Measurements from ENCODE around the gene ATIC.

Gene ATIC

DNA sequence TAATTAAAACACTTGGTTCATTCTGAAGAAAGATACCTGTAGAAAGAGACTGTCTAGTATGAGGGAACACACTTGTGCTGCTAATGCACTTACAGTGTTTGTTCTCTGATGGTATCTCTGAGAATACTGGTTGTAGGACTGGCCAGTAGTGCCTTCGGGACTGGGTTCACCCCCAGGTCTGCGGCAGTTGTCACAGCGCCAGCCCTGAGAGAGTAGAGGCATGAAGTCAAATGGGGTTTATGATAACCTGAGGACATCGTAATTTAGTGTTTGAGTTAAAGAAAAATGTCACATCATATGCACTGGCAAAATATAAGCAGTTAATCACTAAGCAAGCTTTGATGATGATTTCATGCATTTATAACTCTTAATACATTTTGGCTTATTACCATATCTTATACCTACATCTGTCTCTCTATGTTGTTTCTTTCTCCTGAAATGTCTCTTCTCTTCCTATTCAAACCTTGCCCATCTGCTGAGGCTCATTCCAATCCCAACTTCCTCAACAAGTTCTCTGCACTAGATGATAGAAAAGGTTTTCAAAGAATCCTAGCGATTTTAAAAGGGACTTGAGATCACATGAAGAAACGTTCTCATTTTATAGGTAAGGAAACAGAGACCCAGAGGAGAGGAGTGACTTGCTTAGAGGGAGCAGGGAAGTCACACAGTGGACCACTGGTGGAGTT is 50.2 kb downstream of the ATIC start:
- no peak for DNase-seq

DNA sequence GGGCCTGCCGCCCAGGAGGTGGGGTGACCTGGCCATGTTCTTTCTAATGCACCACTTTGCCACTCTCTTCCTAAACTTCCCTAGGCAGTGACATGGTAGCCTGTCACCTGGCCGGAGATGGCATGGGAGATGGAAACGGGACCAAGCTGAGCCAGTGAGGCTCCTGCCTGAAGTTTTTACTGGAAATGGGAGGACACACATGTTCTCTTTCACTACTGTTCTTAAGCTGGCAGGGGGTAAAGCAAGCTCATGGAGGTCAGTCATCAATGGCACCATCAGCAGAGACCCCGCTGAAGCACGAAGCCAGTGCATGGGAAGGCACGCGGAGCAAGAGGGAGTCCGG is 50.7 kb downstream of the ATIC start:
- DNase-seq, result no peak

DNA sequence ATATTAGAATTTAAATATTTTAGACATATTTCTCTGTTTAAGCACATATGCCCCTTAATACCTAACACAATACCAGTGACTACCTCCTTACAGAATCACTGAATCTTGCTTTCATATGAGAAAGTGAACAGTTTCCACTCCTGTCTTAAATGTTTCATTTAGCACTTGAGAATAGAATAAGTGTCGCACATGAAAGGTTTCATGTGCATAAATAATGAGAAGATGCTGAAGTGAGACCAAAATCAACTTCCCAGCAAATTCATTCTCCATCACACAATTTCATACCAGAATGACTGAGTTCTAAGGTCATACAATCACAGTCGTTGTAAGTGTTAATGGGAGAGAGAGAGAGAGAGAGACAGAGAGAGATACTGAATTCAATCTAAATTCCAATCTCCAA is 51.2 kb downstream of the ATIC start:
- no peak for DNase-seq

DNA sequence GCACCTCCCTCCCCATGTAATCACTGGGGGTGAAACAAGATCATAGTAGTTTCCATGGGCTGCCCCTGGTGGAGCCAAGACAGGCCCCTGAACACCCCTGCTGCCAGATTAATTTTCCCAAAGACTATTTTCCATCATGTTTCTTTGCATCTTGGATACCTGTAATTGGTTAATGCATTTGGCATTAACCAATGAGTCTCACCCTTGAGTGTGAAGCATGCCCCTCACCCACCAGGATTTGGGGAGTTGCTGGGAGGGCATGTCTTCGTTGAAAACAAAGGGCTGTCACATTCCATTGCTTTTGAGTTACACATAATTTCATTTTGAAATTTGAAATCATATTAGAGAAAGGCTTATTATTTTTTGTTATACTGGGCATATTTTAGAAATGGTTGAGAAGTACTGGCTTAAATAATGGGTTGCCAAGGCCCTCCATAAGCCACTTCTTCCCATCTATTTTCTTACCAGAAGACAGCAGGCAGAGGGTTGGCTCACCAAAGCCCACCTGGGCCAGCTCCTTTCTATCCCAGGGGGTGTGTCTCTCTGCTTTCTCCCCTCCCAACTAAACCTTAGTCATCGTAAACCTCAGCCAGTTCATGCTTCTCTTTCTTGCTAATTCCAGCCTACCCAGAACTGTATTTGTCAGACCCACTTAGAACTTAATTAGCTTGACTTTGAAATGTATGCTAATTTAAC is 51.8 kb downstream of the ATIC start:
- no peak for DNase-seq

DNA sequence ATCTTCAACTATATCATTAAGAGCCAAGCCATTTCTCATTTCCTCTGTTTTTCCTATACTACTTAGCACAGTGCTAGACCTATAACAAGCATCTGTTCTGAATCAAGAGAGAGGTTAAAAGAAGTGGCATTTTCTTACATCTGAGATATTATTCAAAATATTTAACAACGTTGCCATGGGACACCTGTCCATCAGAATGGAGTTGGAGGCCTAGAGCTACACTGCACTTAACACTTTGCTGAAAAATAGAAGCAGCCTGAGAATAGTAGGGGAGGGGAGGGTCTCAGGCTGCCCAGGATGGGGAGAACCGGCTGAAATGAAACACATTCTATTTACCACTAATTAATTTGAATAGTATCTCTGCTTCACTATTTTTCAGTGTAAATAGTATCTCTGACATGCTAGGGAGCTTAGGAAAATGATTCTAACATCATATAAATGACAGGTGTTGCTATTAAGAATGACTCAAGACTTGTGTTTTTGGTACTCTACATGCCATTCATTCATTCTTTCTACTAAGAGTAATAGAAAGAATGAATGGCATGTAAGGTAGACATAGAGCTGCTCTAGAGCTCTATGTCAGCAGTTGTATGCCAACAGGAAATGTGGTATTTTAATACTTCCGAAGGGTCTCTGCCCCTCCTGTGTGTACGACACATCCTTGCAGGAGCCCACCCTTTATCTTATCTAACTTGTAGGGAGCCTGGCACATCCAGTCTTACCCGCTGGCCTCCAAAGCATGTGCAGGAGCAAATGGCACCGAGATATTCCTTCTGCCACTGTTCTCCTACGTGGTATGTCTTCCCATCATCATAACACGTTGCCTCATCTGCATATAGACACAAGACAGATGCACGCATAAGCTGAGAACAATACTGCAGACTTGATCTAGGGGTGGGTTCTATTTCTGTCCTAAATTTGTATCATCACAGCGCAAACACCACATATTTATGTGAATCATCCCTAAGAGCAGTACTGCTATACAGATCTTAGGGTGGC is 52.6 kb downstream of the ATIC start:
- no peak for DNase-seq

DNA sequence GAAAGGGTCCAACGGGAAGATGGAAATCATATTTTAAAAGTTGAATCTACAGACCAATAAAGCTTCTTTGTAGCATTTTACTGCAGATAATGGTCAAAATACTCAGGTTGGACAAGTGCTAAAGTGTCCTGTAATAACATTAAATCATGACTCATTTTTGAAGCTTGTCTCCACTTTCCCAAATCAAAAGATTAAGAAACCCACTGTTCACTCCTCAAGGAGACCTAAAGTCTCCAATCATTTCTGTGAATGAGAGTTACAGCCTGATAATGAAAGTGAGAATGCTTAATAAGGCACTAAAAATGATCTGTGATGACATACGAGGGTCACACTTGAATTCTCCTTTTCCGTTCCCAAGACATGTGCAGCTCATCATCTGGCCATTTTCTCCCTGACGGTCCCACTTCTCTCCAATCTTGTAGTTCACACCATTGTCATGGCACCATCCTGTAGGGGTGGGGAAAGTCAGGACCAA is 53.4 kb downstream of the ATIC start:
- no peak for DNase-seq

DNA sequence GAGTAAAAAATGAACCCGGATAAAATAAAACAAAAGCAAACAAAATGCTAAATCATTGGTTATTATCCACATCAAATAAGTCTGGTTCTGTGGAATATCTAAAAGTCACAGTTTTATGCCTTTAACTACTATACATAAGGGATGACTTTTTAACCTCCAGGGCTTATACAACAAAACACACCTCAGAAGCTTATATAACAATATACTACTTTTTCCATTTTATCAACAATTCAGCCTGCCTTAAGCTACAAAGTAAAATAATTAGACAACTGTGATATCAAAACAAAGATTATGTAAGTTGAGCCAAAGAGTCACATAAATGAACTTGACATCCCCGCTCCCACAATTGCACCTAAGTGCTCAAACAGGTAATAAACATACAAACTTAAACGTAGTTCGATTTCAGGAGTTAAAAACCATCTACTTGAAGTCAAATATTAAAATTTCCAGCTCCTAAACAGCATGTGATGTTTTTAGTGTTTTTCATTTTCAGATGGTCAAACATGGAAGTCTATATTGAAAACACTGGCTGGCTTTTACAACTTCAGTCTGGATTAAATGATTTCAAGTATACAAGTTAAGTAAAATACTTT is 54.7 kb downstream of the ATIC start:
- DNase-seq, result no peak

DNA sequence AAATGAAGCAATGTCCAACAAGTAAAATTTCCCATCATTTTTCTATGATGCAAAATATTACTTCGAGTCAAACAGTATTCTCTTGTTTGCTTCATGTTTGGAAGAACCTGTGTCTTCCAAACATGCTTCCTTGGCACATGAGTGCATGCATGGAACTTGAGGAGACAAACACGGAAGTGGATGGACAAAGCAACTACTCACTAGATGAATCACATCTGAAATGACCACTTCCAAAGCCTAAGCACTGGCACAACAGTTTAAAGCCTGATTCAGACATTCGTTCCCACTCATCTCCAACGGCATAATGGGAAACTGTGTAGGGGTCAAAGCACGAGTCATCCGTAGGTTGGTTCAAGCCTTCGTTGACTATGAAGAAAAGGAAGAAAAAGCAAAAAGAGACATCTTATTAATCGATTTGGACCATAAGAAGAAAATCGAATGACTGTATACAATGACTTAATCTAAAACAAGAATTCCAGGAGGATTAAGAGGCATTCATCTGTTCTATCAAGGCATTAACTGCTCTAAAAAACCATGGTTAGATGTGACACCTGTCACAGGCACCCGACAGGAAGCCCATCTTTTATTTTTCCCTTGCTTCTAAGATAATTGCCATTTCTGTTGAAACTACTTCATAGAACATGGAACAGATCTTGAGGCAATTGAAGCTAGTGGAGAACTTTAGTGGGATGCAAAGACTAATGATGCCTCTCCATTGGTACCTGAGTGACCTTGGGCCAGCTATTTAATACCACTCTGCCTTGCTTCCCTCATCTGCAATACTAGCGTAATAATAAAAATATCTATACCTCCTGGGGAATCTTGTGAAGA is 56.0 kb downstream of the ATIC start:
- no peak for DNase-seq

DNA sequence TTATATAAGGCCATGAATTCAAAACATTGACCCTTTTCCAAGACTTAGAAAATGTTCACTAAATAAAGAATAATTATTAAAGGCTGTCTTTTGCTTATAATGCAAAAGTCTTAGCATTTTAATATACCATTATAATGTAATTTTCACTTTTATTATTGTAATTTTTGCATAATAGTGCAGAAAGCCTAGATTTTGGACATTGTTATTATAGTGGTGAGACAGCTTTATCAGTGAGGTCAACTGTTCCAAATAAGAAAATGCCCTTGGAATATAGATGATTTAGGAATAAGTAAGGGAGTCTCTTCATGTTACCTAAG is 56.6 kb downstream of the ATIC start:
- DNase-seq, result no peak

DNA sequence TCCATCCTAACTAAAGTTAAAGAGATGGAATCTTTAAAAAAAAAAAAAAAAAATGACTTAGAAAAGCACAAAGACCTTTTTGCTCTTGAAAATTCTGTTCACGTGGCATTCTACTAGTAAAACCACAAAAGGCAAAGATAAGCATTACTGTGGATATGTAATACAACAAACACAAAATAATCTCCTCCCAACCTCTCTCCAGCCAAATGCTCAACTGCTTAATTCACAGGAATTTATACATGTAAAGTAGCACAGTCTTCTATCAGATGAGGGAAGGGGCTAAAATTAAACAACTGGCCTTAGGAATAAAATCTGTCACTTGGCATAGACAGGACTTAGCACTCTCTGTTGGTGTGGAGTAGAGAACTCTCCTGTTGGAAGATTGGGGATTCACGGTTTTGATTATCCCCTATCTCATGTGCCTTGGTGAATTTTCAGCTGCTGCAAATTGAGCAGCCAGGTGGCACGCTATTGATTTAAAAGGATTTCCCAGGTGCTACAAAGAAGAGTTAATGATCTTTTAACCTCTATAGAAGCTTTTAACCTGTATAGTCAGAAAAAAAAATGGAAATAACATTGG is 57.4 kb downstream of the ATIC start:
- no peak for DNase-seq

DNA sequence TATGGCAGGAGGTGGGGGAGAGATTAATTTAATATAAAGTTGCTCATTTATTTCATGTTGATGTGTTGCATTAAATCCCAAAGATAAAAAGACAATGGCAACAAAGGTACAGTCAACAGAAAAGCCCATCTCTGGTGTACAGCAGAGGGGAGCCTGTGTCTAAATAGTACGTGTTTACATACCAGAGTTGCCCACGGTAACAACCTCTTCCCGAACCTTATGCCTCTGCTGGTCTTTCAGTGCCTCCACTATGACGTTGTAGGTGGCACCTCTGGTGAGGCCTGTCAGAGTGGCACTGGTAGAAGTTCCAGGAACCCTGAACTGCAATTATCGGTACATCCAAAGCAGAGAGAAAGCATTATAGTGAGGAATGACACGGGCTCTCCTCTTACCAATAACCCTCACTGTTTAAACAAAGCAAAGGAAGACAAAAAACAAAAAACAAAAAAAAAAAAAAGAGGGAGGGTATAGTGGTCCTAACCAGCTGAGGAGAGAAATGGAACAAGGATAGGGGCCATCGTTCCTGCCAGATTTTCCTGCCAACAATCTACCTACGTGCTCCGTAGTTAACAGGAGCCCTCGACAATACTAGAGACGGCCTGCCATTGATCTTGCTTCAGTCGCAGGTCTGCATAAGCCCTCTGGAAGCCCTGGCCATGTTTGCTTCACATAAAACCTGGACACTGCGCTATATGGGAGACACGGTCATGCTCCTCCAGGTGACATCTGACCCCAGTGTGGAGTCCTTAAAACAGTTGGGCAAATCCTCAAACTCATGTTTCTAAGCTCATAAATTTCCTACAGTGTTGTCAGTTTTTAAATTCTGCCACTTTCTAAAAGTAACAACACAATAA is 58.5 kb downstream of the ATIC start:
- DNase-seq, result no peak

DNA sequence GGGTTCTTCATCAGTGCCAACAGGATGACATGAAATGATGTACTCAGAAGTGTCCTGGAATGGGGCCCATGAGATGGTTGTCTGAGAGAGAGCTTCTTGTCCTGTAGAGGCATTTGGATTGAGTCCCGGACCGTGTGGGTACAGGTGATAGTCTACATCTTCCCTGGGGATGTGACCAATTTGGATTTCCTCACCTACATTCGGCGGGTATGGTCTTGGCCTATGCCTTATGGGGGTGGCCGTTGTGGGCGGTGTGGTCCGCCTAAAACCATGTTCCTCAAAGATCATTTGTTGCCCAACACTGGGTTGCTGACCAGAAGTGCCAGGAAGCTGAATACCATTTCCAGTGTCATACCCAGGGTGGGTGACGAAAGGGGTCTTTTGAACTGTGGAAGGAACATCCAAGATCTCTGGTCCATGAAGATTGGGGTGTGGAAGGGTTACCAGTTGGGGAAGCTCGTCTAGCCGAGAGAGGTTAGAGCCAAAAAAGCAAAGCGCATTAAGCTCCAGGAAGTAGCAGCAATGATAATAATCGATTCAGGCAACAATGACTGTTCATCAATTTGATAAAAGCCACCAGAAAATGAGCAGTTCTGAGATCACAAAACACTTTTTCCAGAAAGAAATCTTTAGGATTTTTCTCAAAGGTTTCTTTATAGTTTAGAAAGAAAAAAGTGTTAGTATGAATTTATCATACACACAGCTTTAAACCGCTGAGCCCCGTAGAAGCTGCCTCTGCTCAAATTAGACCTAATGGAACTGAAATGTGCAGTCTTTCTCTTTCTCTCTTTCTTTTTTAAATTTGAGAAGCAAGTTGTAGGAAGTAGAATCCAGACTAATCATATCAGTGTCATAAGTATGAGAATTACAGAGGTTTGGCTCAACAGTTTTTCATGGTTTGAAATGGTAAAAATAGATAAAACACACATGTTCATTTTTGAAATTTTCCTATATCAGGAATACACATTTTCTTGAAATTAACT is 60.3 kb downstream of the ATIC start:
- DNase-seq, result no peak

DNA sequence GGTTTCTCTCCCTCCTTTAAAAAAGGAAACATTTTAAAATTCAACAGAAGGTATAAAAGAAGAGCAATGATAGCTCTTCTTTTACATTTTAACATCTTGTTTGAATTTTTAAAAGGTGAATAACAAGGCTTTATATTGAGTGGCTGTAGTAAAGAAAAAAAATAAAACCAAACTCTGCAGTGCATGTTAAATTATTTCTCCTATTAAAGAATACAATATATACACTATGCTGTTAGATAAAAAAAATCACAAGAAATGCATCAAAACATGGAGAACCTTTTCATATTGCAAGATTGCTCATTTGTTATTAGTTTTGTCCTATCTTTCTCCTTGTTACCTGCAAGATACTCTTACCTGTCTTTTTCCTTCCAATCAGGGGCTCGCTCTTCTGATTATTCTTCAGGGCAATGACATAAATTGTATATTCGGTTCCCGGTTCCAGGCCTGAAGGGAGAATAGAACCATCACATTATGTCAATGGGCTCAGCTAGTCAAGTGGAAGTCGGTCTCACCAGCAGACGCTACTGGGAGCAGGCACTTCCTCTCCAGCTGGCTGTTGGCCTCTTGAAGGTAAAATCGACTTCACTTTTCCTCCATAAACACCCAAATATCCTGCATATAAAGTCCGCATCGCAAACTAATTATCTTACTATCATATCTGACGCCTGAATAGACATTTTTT is 61.2 kb downstream of the ATIC start:
- DNase-seq, result no peak

DNA sequence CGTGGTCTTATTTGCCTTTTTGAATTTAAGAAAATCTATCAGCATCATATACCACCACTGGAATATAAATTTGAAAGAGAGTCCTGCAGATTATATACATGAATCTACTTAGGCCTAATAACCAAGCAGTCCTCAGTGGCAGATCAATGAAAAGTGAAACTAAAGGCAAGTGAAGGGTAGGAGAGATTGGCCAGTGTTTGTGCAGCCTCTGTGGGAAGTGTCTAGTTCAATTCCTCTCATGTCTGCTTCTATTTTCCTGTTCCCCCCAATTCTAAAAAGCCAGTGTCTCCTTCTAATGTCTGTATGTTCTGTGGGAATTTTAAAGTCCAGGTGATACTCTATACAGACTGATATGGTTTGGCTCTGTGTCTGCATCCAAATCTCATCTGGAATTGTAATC is 62.1 kb downstream of the ATIC start:
- no peak for DNase-seq

DNA sequence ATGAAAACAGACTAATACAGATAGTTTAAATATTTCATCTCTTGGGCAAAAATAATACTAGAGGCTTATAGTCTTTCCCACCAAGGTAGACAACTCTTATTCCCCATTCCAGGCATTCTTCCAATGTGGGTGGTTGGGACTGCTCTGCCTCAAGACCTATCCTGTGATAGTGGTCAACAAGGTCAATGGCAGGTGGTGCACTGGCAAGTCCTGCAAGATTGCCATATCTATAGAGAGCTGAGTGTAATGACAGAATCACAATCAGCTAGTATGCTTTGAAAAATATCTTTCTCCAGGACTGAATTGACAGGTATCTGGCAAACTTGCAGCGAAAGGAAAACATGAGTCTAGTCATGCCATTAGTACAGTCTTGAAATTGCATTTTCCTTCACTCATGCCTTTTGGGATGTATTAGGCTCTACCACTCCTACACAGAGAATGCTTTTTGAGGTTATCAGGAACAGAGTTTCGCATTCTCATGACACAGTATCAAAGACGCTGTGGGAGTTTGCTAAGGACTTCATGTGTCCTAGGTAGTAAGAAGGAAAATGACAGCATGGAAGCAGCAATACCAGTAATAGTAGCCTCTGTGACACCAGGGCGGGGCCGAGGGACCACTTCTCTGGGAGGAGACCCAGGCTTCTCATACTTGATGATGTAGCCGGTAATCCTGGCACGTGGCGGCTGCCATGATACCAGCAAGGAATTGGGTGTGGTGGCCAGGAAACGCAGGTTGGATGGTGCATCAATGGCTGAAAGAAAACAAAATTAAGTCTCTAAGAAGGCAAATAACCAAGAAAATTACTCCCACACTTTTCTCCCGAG is 63.0 kb downstream of the ATIC start:
- no peak for DNase-seq

DNA sequence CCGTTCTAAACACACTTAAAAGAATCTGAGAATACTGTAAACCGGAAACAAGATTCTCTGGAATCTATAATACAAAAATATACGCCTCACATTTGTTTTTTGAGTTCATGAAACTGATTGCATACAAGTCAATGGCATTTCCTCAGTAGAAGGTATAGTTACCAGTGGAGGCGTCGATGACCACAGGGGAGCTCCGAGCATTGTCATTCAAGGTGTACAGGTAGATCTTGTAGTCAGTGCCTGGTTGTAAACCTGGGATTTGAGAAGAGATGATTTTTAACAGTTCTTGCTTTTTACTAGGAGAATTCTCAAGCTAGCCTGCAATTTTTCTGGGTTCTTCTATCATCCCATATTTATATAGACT is 63.6 kb downstream of the ATIC start:
- no peak for DNase-seq

DNA sequence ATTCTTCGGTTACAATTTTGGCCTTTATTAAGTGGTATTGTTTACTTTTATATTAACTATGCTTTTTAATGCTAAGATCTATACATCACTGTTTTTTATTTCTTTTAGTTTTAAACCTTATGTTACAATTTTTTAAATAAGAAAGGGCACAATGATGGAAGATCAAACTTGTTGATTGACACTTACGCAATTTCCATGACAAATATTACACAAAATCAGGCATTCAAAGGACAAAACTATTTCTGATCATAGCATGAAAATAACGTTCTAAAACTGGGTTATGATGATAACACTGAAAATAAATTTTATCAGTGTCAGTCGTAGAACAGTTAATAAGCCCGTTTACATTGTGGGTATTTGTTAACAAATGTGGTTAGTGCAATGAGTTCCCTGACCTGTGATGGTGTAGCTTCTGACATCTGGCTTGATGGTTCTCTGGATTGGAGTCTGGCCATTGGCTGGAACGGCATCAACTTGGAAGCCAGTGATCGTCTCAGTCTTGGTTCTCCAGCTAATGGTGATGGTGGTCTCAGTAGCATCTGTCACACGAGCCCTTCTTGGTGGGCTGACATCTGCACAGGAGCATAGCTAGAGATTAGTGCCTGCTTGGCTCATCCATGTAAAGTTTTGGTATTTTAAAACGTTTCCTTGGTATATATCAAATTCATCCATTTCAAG is 64.4 kb downstream of the ATIC start:
- no peak for DNase-seq

DNA sequence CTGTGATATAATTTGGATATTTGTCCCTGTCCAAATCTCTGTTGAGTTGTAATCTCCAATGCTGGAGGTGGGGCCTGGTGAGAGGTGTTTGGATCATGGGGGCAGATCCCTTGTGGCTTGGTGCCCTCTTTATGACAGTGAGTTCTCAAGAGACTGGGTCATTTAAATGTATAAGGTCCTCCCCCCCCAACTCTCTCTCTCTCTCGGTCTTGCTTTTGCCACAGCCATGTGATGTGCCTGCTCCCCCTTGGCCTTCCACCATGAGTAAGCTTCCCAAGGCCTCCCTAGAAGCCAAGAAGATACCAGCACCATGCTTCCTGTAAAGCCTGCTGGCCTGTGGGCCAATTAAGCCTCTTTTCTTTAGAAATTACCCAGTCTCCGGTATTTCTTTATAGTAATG is 65.4 kb downstream of the ATIC start:
- no peak for DNase-seq
